Activated CD4-positive, alpha-beta T cell treated with anti-CD3 and anti-CD28 coated beads, Interleukin-2, amount 50 U/mL, for 24 hours (primary cell): ENCODE data around the gene REXO1.

ENCODE experiments used
- DNase-seq, 2 donors: peaks; one replicate each; pipeline ENCODE4 v3.0.0-alpha.2; 2020; ENCODE audit warnings: low read depth in 1 of 2, low spot score in 1 of 2

Gene REXO1

GRCh38 chr19:1836458-1837221 lies 11.6 kb downstream of the REXO1 start:
- DNase-seq, result no peak

- DNase-seq, result no peak
These were observed 14.7 kb downstream of the REXO1 start for GRCh38 chr19:1833540-1833939.

- no peak for DNase-seq
These were observed 16.1 kb downstream of the REXO1 start for GRCh38 chr19:1832046-1832663.

- DNase-seq, result no peak
These were observed 17.3 kb downstream of the REXO1 start for GRCh38 chr19:1830978-1831377.

GRCh38 chr19:1830568-1830967 lies 17.7 kb downstream of the REXO1 start:
- DNase-seq, result no peak

GRCh38 chr19:1829958-1830357 lies 18.3 kb downstream of the REXO1 start:
- DNase-seq, result no peak

GRCh38 chr19:1828279-1829238 lies 19.7 kb downstream of the REXO1 start:
- no peak for DNase-seq

GRCh38 chr19:1827566-1828278 lies 20.6 kb downstream of the REXO1 start:
- no peak for DNase-seq

GRCh38 chr19:1826557-1827521 lies 21.4 kb downstream of the REXO1 start:
- DNase-seq, result no peak

GRCh38 chr19:1825909-1826556 lies 22.2 kb downstream of the REXO1 start:
- DNase-seq, result peak; percentile 67 to 70

GRCh38 chr19:1824252-1824622 lies 24.0 kb downstream of the REXO1 start:
- DNase-seq, result no peak

GRCh38 chr19:1823539-1824251 lies 24.6 kb downstream of the REXO1 start:
- DNase-seq, result no peak

- no peak for DNase-seq
These were observed 25.3 kb downstream of the REXO1 start for GRCh38 chr19:1823020-1823419.

GRCh38 chr19:1822210-1822609 lies 26.1 kb downstream of the REXO1 start:
- DNase-seq, result no peak

- DNase-seq, result no peak
These were observed 28.7 kb downstream of the REXO1 start for GRCh38 chr19:1819341-1820255.

- DNase-seq, result no peak
These were observed 29.6 kb downstream of the REXO1 start for GRCh38 chr19:1818549-1819195.

GRCh38 chr19:1817553-1818179 lies 30.6 kb downstream of the REXO1 start:
- no peak for DNase-seq
